ENCODE results near the gene CELF3. TPM values are rescaled to one million over a fixed set of nuclear protein-coding genes. Genes with fewer than 3 reads are reported as not detected.
A peak's percentile ranks its signal among the peaks of the same experiment; 100 is the strongest.

The CELF3 gene
- total and polyA plus RNA-seq, 2 of the 13 experiments (the other 11 are each of a cell fraction or from before 2014, with no cell fraction given): not detected

DNA sequence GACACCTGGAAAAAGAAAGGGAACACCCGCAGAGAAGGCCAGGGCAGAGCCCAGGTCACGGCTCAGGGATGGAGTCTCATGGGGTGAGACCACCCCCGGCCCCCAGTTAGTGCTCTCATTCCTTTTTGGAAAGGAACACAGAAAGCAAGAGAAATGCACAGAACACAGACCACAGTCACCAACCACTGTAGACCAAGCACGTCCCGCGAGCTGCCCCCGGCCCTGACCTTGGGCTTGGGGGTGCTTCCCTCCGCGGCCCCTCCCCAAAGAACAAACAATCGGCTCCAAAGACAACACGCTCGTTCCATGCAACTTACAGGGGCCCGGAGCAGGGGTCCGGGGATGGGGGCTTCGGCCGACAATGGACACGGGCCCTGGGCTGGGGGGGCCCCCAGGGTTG is 12.8 kb downstream of the CELF3 start (continued):
- TF ChIP-seq, protein P1, sequence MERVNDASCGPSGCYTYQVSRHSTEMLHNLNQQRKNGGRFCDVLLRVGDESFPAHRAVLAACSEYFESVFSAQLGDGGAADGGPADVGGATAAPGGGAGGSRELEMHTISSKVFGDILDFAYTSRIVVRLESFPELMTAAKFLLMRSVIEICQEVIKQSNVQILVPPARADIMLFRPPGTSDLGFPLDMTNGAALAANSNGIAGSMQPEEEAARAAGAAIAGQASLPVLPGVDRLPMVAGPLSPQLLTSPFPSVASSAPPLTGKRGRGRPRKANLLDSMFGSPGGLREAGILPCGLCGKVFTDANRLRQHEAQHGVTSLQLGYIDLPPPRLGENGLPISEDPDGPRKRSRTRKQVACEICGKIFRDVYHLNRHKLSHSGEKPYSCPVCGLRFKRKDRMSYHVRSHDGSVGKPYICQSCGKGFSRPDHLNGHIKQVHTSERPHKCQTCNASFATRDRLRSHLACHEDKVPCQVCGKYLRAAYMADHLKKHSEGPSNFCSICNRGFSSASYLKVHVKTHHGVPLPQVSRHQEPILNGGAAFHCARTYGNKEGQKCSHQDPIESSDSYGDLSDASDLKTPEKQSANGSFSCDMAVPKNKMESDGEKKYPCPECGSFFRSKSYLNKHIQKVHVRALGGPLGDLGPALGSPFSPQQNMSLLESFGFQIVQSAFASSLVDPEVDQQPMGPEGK (CRISPR knock-in tag; IDR thresholded peaks at IDR 0.05): peak; percentile 99
- TF ChIP-seq NR2F2 (IDR thresholded peaks at IDR 0.05; ENCODE audit: borderline replicate concordance, low read depth) (peak; percentile 37; the same call in 1 of the 2 replicates), KAT7 (CRISPR knock-in tag; IDR thresholded peaks at IDR 0.05; ENCODE audit: borderline replicate concordance) (no peak), HIVEP1 (CRISPR knock-in tag; IDR thresholded peaks at IDR 0.05) (no peak), TCF12 (IDR thresholded peaks at IDR 0.05) (no peak), TCF12 (CRISPR knock-in tag; IDR thresholded peaks at IDR 0.05) (0 out of 2 replicates have a peak, but pooled peaks have one; percentile 23), ZFX (CRISPR knock-in tag; IDR thresholded peaks at IDR 0.05; ENCODE audit: low read depth) (peak; percentile 24; the same call in 1 of the 2 replicates), ZNF138 (CRISPR knock-in tag; IDR thresholded peaks at IDR 0.05; ENCODE audit: low read depth) (no peak), RXRB (CRISPR knock-in tag; IDR thresholded peaks at IDR 0.05; ENCODE audit: borderline replicate concordance) (0 out of 2 replicates have a peak, but pooled peaks have one; percentile 27), ZBTB43 (CRISPR knock-in tag; conservative IDR thresholded peaks at IDR 0.05) (no peak), RARA (CRISPR knock-in tag; IDR thresholded peaks at IDR 0.05) (peak; percentile 77), MTA1 (CRISPR knock-in tag; IDR thresholded peaks at IDR 0.05; ENCODE audit: borderline replicate concordance) (peak; percentile 77; the same call in 1 of the 2 replicates), ZNF430 (CRISPR knock-in tag; IDR thresholded peaks at IDR 0.05) (0 out of 2 replicates have a peak, but pooled peaks have one; percentile 45), BRD4 (CRISPR knock-in tag; IDR thresholded peaks at IDR 0.05) (no peak), ZNF264 (CRISPR knock-in tag; IDR thresholded peaks at IDR 0.05) (no peak), ZNF367 (CRISPR knock-in tag; IDR thresholded peaks at IDR 0.05; ENCODE audit: borderline replicate concordance) (no peak), ARHGAP35 (CRISPR knock-in tag; IDR thresholded peaks at IDR 0.05; ENCODE audit: borderline replicate concordance) (no peak), SOX6 (IDR thresholded peaks at IDR 0.05) (no peak), SOX6 (CRISPR knock-in tag; IDR thresholded peaks at IDR 0.05) (peak; percentile 60), ARID5B (CRISPR knock-in tag; IDR thresholded peaks at IDR 0.05) (peak; percentile 70)
- TF ChIP-seq, protein P2, sequence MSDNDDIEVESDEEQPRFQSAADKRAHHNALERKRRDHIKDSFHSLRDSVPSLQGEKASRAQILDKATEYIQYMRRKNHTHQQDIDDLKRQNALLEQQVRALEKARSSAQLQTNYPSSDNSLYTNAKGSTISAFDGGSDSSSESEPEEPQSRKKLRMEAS (IDR thresholded peaks at IDR 0.05): no peak
